ENCODE data around the gene HHEX.

DNA sequence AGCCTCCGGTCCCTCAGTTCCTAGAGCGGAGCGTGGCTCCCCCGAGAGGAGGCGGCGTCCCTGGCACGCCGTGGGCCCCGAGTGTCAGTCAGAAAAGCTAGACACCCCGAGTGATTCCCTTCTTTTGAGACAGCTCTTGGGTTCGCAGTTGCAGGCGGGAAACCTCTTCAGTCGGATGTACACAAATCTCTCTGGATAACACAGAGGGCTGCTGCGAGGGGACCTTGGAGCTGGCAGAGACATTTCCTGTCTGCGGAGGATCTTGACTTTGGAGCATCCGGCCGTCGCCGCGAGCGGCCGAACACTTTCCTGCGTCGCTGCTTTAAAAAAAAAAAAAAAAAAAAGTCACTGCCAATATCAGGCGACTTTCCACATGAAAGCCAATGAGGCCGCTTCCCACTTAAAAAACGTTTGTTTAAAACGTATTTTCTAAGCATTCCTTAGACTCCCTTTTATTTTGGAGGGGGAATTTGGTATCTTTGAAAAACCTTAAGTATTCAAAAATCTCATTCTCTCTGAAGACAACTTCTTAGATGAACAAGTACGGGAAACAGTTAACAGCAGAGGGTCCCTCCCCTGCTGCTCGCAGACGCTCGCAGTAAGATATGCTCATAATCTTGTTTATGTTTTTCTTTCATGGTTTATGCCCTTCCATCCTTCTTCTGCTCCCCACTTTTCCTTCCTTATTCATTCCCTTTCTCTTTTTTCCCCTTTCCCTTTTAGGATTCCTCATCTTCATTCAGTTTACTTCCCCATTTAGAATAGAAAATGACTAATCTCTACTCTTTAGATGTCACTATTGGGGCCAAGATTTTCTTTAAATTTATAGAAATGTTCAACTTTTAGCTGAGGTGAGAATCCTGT is 10.0 kb downstream of the HHEX start:
- no peak for TF ChIP-seq SPI1 (IDR thresholded peaks at IDR 0.05; ENCODE audit: low read depth, low read length)
- no peak for TF ChIP-seq POLR2AphosphoS5 (IDR thresholded peaks at IDR 0.05; ENCODE audit: low read depth, low read length)
- TF ChIP-seq POLR2A (IDR thresholded peaks at IDR 0.05; ENCODE audit: low read depth, low read length) = no peak
